SK-N-SH treated with all-trans-retinoic acid at 6 μM for 48 hours (cell line): ENCODE results near the gene WDR18.

Experiments
- ATAC-seq: fragments of 200-7000 bp; cut with Tn5 transposase; 3 replicates; pipeline ENCODE4 v1.9.1; 2020; ENCODE audit warnings: mild to moderate bottlenecking, moderate library complexity
- ARNTL ChIP-seq: fragments of 450-650 bp; formaldehyde crosslinking; IDR thresholded peaks from 2 replicates; pipeline ENCODE4 v1.5.0; 2020; ENCODE audit warnings: low read depth, mild to moderate bottlenecking, moderate library complexity, borderline replicate concordance
- CREB5 ChIP-seq: fragments of 250-450 bp; sonication (Bioruptor Pico); IDR thresholded peaks from 2 replicates; pipeline ENCODE4 v1.5.1; 2020; ENCODE audit warnings: low read depth, mild to moderate bottlenecking, moderate library complexity
- CSRNP3 ChIP-seq: fragments of 250-450 bp; sonication (Bioruptor Pico); IDR thresholded peaks from 2 replicates; pipeline ENCODE4 v1.5.1; 2021; ENCODE audit warnings: mild to moderate bottlenecking, moderate library complexity
- ESRRG ChIP-seq: fragments of 250-450 bp; sonication (Bioruptor Pico); IDR thresholded peaks from 2 replicates; pipeline ENCODE4 v1.6.1; 2021; ENCODE audit warnings: mild to moderate bottlenecking
- ISL1 ChIP-seq: fragments of 250-450 bp; sonication (Bioruptor Pico); IDR thresholded peaks from 2 replicates; pipeline ENCODE4 v2.1.2; 2022; ENCODE audit warnings: mild to moderate bottlenecking, moderate library complexity
- OSR1 ChIP-seq: fragments of 250-450 bp; sonication (Bioruptor Pico); IDR thresholded peaks from 2 replicates; pipeline ENCODE4 v1.8.0; 2022; ENCODE audit warnings: moderate library complexity, mild to moderate bottlenecking, inconsistent platforms
- PATZ1 ChIP-seq: fragments of 250-450 bp; sonication (Bioruptor Pico); IDR thresholded peaks from 2 replicates; pipeline ENCODE4 v1.8.0; 2020; ENCODE audit warnings: mild to moderate bottlenecking, moderate library complexity, borderline replicate concordance
- POU6F1 ChIP-seq: fragments of 250-450 bp; sonication (Bioruptor Pico); IDR thresholded peaks from 2 replicates; pipeline ENCODE4 v1.8.0; 2021; ENCODE audit warnings: low read depth, mild to moderate bottlenecking, moderate library complexity, borderline replicate concordance
- PPARA ChIP-seq: fragments of 250-450 bp; sonication (Bioruptor Pico); IDR thresholded peaks from 2 replicates; pipeline ENCODE4 v1.5.0; 2020; ENCODE audit warnings: mild to moderate bottlenecking, borderline replicate concordance
- RARB ChIP-seq: fragments of 250-450 bp; sonication (Bioruptor Pico); IDR thresholded peaks from 2 replicates; pipeline ENCODE4 v1.8.0; 2021; ENCODE audit warnings: mild to moderate bottlenecking, moderate library complexity
- SNAI2 ChIP-seq: fragments of 250-450 bp; sonication (Bioruptor Pico); IDR thresholded peaks from 2 replicates; pipeline ENCODE4 v1.5.0; 2020; ENCODE audit warnings: mild to moderate bottlenecking, moderate library complexity
- TCF4 ChIP-seq: fragments of 250-450 bp; sonication (Bioruptor Pico); IDR thresholded peaks from 2 replicates; pipeline ENCODE4 v1.8.0; 2021; ENCODE audit warnings: mild to moderate bottlenecking, moderate library complexity, borderline replicate concordance
- TOX ChIP-seq: fragments of 250-450 bp; sonication (Bioruptor Pico); IDR thresholded peaks from 2 replicates; pipeline ENCODE4 v1.8.0; 2021; ENCODE audit warnings: mild to moderate bottlenecking, moderate library complexity, borderline replicate concordance
- ZC3H10 ChIP-seq: fragments of 250-450 bp; sonication (Bioruptor Pico); IDR thresholded peaks from 2 replicates; pipeline ENCODE4 v1.5.1; 2021; ENCODE audit warnings: mild to moderate bottlenecking, moderate library complexity
- ZFP3 ChIP-seq: fragments of 250-450 bp; sonication (Bioruptor Pico); IDR thresholded peaks from 2 replicates; pipeline ENCODE4 v1.5.0; 2020; ENCODE audit warnings: mild to moderate bottlenecking, moderate library complexity
- ZNF565 ChIP-seq: fragments of 450-650 bp; formaldehyde crosslinking; conservative IDR thresholded peaks from 2 replicates; pipeline ENCODE4 v1.5.0; 2020; ENCODE audit warnings: low read depth, mild to moderate bottlenecking, moderate library complexity
- ZNF70 ChIP-seq: fragments of 450-650 bp; formaldehyde crosslinking; IDR thresholded peaks from 2 replicates; pipeline ENCODE4 v1.5.0; 2020; ENCODE audit warnings: mild to moderate bottlenecking, moderate library complexity
- ZNF8 ChIP-seq: fragments of 450-650 bp; formaldehyde crosslinking; IDR thresholded peaks from 2 replicates; pipeline ENCODE4 v1.5.0; 2020; ENCODE audit warnings: mild to moderate bottlenecking, moderate library complexity

Gene WDR18

GRCh38 chr19:980133-980998, 3.8 kb upstream of the WDR18 start:
- no peak for ATAC-seq
- TF ChIP-seq ZC3H10 (CRISPR knock-in tag) = no peak
- TF ChIP-seq TCF4 (CRISPR knock-in tag) = no peak
- TF ChIP-seq CREB5 (CRISPR knock-in tag) = no peak
- TF ChIP-seq ARNTL (CRISPR knock-in tag) = no peak
- TF ChIP-seq ZFP3 = no peak
- no peak for TF ChIP-seq TOX (CRISPR knock-in tag)
- no peak for TF ChIP-seq RARB (CRISPR knock-in tag)

GRCh38 chr19:982567-983170, 1.5 kb upstream of the WDR18 start:
- ATAC-seq = peak; percentile 88
- TF ChIP-seq ZC3H10 (CRISPR knock-in tag) (no peak), CREB5 (CRISPR knock-in tag) (no peak), SNAI2 (CRISPR knock-in tag) (no peak), ESRRG (CRISPR knock-in tag) (no peak), POU6F1 (CRISPR knock-in tag) (no peak), PATZ1 (no peak), ARNTL (CRISPR knock-in tag) (no peak), TOX (CRISPR knock-in tag) (no peak), PPARA (CRISPR knock-in tag) (no peak), CSRNP3 (CRISPR knock-in tag) (no peak)

GRCh38 chr19:986083-986482, 1.9 kb downstream of the WDR18 start:
- TF ChIP-seq ZC3H10 (CRISPR knock-in tag) = no peak
- TF ChIP-seq ARNTL (CRISPR knock-in tag) = no peak
- no peak for TF ChIP-seq OSR1 (CRISPR knock-in tag)
- TF ChIP-seq CREB5 (CRISPR knock-in tag) = no peak
- no peak for TF ChIP-seq ISL1 (CRISPR knock-in tag)
- no peak for ATAC-seq

- no peak for ATAC-seq
- TF ChIP-seq ZNF8 (CRISPR knock-in tag) (no peak), ZNF70 (no peak), POU6F1 (CRISPR knock-in tag) (no peak), ARNTL (CRISPR knock-in tag) (no peak), PPARA (CRISPR knock-in tag) (no peak), ZC3H10 (CRISPR knock-in tag) (no peak), ZFP3 (no peak), TOX (CRISPR knock-in tag) (no peak), ESRRG (CRISPR knock-in tag) (no peak), CREB5 (CRISPR knock-in tag) (no peak), TCF4 (CRISPR knock-in tag) (no peak), ZNF565 (no peak)
Observed at GRCh38 chr19:988081-988480, 3.9 kb downstream of the WDR18 start.
